Measurements from ENCODE around the gene DRICH1.
"Not testable (repeated sequence)": the region's sequence is repeated elsewhere in the genome, so short reads cannot be mapped to it uniquely, and the experiment has no call there.

DRICH1 gene

DNA sequence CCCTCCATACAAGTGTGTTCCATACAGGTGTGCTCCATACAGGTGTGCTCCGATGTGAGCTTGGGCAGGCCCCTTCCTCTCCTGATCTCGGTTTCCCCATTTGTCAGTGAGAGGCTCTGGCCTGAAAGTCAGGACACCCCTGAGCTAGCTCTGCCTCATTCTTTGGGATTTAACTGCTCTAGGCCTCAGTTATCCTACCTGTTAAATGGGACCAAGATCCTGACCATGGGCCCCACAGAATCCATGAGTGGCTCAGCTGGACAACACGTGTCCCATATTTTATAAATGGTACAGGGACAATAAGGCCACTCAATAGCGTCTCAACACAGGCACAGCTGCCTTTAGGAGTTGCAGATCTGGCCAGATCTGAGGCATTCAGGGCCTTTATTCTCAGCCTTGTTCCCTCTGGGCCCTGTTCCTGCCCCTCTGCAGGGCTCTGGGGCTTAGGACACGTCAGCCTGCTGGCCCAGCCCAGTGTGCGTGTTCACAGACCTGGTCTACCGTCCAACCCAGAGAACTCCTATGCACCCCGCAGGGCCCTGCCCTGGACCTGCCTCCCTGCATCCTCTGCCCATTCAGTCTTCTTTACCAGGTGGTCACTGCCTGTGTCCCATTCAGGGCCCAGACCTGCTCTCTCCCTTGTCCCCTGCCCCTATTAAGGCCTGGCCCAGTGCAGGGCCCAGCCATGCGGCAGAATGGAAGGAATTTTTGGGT lies 33.2 kb downstream of the DRICH1 start:
- no peak for DNase-seq (ENCODE audit: low read depth in 2 of 2)

GRCh38 chr22:23597576-23598268 lies 34.4 kb downstream of the DRICH1 start:
- not testable (repeated sequence) for DNase-seq (ENCODE audit: low read depth in 2 of 2)

GRCh38 chr22:23595904-23596303 lies 36.2 kb downstream of the DRICH1 start:
- DNase-seq (ENCODE audit: low read depth in 2 of 2), result not testable (repeated sequence)

GRCh38 chr22:23591846-23592245 lies 40.3 kb downstream of the DRICH1 start:
- no peak for DNase-seq (ENCODE audit: low read depth in 2 of 2)

GRCh38 chr22:23591201-23591791 lies 40.8 kb downstream of the DRICH1 start:
- peak in 1 of 2 experiments; percentile 5 for DNase-seq (ENCODE audit: low read depth in 2 of 2)

GRCh38 chr22:23583836-23584235 lies 48.3 kb downstream of the DRICH1 start:
- no peak for DNase-seq (ENCODE audit: low read depth in 2 of 2)

DNA sequence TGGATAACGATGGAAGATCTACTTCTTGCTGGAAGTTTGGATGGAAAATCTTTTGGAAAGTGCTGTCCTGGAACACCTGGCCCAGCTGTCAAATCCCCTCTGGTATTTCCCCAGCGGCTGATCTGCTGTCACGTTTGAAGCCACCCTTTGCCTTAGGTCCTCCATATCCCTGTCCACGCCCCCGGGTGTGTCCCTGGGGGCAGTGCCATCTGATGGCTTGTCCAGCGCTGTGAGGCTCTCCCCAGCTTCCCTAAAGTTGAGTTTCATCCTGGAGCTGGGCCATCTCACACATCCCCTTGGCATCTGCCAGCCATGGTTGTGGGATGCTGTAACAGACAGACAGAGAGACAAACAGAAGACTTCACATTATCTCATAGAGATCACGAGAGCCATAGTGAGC lies 49.0 kb downstream of the DRICH1 start:
- DNase-seq (ENCODE audit: low read depth in 2 of 2), result no peak

GRCh38 chr22:23581260-23581650 lies 50.9 kb downstream of the DRICH1 start:
- DNase-seq (ENCODE audit: low read depth in 2 of 2), result no peak

GRCh38 chr22:23580576-23581259 lies 51.4 kb downstream of the DRICH1 start:
- no peak for DNase-seq (ENCODE audit: low read depth in 2 of 2)

GRCh38 chr22:23579870-23580575 lies 52.1 kb downstream of the DRICH1 start, which contains the start of gene IGLL1:
Gene IGLL1, minus strand, starts transcription at chr22:23580290. Its CDS starts 100 bp downstream, at chr22:23580190.
- DNase-seq (ENCODE audit: low read depth in 2 of 2), result no peak

DNA sequence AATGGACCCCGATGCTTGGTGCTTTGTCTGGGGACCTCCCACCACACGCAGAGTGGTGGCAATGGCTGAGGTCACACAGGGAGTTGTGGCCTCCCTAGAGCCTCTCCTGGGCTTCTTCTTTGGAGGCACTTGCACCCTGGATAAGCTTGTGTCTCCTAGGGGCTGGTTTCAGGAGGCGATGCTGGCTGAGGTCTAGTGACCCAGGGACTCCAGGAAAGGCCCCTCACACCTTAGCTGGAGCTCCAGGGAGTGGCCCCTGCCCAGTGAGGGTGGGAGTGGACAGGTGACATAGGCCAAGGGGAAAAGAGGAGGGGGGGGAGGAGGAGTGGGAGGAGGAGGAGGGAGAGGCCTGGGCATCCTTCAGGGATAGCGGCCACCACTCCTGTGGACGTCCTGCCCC lies 52.8 kb downstream of the DRICH1 start:
- no peak for DNase-seq (ENCODE audit: low read depth in 2 of 2)

- no peak for DNase-seq (ENCODE audit: low read depth in 2 of 2)
Observed at GRCh38 chr22:23578306-23578705, 53.8 kb downstream of the DRICH1 start.

DNA sequence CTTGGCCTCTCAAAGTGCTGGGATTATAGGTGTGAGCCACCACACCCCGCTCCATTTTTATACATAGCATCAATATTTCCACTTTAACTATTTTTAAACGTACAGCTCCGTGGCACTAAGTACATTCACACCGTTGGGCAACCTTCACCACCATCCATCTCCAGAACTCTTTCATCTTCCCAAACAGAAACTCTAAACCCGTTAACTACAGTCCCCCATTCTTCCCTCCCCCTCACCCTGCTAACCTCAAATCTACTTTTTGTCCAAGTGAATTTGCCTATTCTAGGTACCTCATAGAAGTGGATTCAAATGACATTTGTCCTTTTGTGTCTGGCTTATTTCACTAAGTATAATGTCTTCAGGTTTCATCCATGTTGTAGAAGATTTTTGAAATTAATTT lies 55.4 kb downstream of the DRICH1 start:
- DNase-seq (ENCODE audit: low read depth in 2 of 2), result no peak

GRCh38 chr22:23575601-23576000 lies 56.5 kb downstream of the DRICH1 start:
- DNase-seq (ENCODE audit: low read depth in 2 of 2), result no peak

DNA sequence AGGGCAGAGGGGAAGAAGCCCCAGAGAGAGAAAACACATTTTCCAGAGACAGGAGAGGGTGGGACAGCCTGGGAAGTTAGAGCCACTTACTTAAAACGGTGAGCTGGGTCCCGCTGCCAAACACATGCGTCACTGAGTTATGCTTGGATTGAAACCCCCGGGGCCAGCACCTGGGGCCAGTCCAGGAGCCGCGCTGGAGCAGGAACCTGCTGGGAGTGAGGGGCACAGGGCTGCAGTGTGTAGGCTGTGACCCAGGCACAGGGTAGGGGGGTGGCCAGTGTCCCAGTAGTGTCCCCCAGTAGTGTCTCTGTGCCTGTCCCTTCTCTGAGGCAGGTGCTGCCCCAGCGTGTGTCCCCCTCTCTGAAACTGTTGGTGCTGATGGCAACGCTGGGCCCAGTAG lies 57.2 kb downstream of the DRICH1 start:
- no peak for DNase-seq (ENCODE audit: low read depth in 2 of 2)

GRCh38 chr22:23574371-23574811 lies 57.7 kb downstream of the DRICH1 start:
- DNase-seq (ENCODE audit: low read depth in 2 of 2), result no peak

GRCh38 chr22:23573701-23574235 lies 58.4 kb downstream of the DRICH1 start:
- DNase-seq (ENCODE audit: low read depth in 2 of 2), result not testable (repeated sequence)

DNA sequence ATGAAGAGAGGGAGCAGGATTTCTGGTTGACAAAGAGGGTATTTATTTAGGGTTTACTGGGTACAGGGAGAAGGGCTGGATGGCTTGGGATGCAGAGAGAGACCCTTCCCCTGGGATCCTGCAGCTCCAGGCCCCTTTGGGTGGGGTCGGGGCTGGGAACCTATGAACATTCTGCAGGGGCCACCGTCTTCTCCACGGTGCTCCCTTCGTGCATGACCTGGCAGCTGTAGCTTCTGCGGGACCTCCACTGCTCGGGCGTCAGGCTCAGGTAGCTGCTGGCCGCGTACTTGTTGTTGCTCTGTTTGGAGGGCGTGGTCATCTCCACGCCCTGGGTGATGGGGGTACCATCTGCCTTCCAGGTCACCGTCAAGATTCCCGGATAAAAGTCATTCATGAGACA lies 59.0 kb downstream of the DRICH1 start:
- DNase-seq (ENCODE audit: low read depth in 2 of 2), result not testable (repeated sequence)

DNA sequence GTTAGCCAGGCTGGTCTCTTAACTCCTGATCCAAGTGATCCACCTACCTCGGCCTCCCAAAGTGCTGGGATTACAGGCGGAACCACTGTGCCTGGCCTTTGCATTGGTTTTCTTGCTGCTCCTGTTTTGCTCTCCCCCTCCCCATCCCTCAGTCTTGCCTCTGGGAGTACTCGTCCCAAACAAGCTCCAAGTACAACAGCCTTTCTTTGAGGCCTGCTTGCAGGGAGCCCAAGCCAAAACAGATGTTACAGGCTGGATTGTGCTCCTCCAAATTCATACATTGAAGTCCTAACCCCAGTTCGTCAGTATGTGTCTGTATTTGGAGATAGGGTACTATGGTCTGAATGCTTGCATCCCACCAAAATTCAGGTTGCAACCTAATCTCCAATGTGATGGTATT lies 60.6 kb downstream of the DRICH1 start:
- DNase-seq (ENCODE audit: low read depth in 2 of 2), result no peak

DNA sequence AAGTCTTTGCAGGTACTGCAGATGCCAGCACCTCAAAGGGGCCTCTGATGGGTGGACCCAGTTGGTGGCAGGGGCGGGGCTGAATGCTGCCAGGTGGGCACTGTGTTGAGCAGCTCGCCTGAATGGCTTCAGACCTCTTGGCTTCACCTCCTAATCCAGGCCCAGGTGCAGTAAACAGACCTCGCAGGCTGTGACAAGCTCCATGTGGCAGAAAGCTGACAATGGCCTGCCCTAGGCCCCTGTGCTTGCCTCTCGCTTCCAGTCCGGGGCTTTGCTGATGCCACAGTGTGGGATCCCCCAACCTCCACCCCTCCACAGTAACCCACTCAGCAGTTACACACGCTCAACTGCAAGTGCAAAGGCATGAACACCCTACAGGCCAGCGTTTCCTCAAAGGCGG lies 61.4 kb downstream of the DRICH1 start:
- DNase-seq (ENCODE audit: low read depth in 2 of 2), result no peak

DNA sequence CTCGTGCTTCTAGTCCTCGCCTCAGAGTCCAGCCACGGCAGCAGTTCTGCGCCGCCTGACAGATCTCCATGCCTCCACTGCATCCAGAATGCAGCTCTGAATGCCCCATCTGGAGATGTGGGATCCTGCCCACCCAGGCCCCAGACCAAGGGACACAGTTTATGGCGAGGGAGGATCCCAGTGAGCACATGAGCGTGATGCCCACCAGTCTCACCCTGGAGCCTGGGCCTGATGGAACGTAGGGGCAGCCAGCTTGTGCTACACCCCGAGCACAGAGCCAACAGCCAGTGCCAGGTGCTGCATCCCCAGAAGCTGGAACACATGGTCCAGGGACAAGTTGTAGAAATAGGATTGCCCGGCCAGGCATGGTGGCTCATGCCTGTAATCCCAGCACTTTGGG lies 62.4 kb downstream of the DRICH1 start:
- DNase-seq (ENCODE audit: low read depth in 2 of 2), result no peak

Measured in fibroblast of skin of left quadriceps (primary cell).